PFSK-1 (cell line): ENCODE results near the gene NAV2.

ENCODE experiments used
- POLR2AphosphoS5 ChIP-seq: IDR thresholded peaks from 2 replicates; pipeline ENCODE4 v1.6.1; 2012; ENCODE audit warnings: low read depth, mild to moderate bottlenecking, control low read depth, low read length, moderate library complexity
- REST ChIP-seq, 2 experiments: IDR thresholded peaks; 2 replicates each; pipeline versions ENCODE4 v1.6.1 to v1.8.0; 2011 to 2012; ENCODE audit warnings: low read depth in 2 of 2, low read length in 2 of 2, control low read depth in 1 of 2, inconsistent platforms in 1 of 2, mild to moderate bottlenecking in 1 of 2, moderate library complexity in 1 of 2; ENCODE audit not compliant: insufficient read depth in 1 of 2
- SIN3A ChIP-seq: IDR thresholded peaks from 2 replicates; pipeline ENCODE4 v1.6.1; 2012; ENCODE audit warnings: mild to moderate bottlenecking, low read length, moderate library complexity, borderline replicate concordance; ENCODE audit not compliant: insufficient read depth

- no peak for TF ChIP-seq REST (IDR thresholded peaks at IDR 0.05; ENCODE audit: insufficient read depth in 1 of 2, low read depth in 2 of 2, low read length in 2 of 2)
- no peak for TF ChIP-seq POLR2AphosphoS5
- no peak for TF ChIP-seq SIN3A
Observed at GRCh38 chr11:19973136-19973635, 260.5 kb downstream of the NAV2 start.
